ENCODE measurements around the gene SLC8A1.

The SLC8A1 gene

GRCh38 chr2:40451918-40452605 is at the start of gene SLC8A1:
SLC8A1 (minus strand) TSS chr2:40452090.
- no peak for DNase-seq (ENCODE audit: low spot score)

- DNase-seq (ENCODE audit: low spot score), result no peak
Measured at GRCh38 chr2:40499437-40499836, 47.5 kb upstream of the SLC8A1 start.

- DNase-seq (ENCODE audit: low spot score), result no peak
Measured at GRCh38 chr2:40497251-40497859, 45.5 kb upstream of the SLC8A1 start.

GRCh38 chr2:40489678-40489960 is 37.7 kb upstream of the SLC8A1 start:
- DNase-seq (ENCODE audit: low spot score), result no peak

GRCh38 chr2:40488927-40489677 is 37.2 kb upstream of the SLC8A1 start:
- DNase-seq (ENCODE audit: low spot score), result no peak

- DNase-seq (ENCODE audit: low spot score), result no peak
Measured at GRCh38 chr2:40488101-40488601, 36.3 kb upstream of the SLC8A1 start.

- no peak for DNase-seq (ENCODE audit: low spot score)
Measured at GRCh38 chr2:40487602-40488001, 35.7 kb upstream of the SLC8A1 start.

GRCh38 chr2:40485854-40486253 is 34.0 kb upstream of the SLC8A1 start:
- no peak for DNase-seq (ENCODE audit: low spot score)

GRCh38 chr2:40485318-40485717 is 33.4 kb upstream of the SLC8A1 start:
- no peak for DNase-seq (ENCODE audit: low spot score)

GRCh38 chr2:40483549-40484243 is 31.8 kb upstream of the SLC8A1 start:
- no peak for DNase-seq (ENCODE audit: low spot score)

- DNase-seq (ENCODE audit: low spot score), result no peak
Measured at GRCh38 chr2:40480596-40480995, 28.7 kb upstream of the SLC8A1 start.

GRCh38 chr2:40480073-40480472 is 28.2 kb upstream of the SLC8A1 start:
- no peak for DNase-seq (ENCODE audit: low spot score)

- DNase-seq (ENCODE audit: low spot score), result no peak
Measured at GRCh38 chr2:40477361-40477760, 25.5 kb upstream of the SLC8A1 start.

- no peak for DNase-seq (ENCODE audit: low spot score)
Measured at GRCh38 chr2:40476436-40476835, 24.5 kb upstream of the SLC8A1 start.

GRCh38 chr2:40474306-40474705 is 22.4 kb upstream of the SLC8A1 start:
- DNase-seq (ENCODE audit: low spot score), result no peak

GRCh38 chr2:40471866-40472265 is 20.0 kb upstream of the SLC8A1 start:
- no peak for DNase-seq (ENCODE audit: low spot score)

GRCh38 chr2:40470822-40471813 is 19.2 kb upstream of the SLC8A1 start:
- no peak for DNase-seq (ENCODE audit: low spot score)

GRCh38 chr2:40466935-40467572 is 15.2 kb upstream of the SLC8A1 start:
- DNase-seq (ENCODE audit: low spot score), result no peak

GRCh38 chr2:40466332-40466906 is 14.5 kb upstream of the SLC8A1 start:
- DNase-seq (ENCODE audit: low spot score), result no peak

GRCh38 chr2:40463112-40463511 is 11.2 kb upstream of the SLC8A1 start:
- no peak for DNase-seq (ENCODE audit: low spot score)

Measured in HuH-7.5 (cell line).